Astrocyte of the spinal cord (primary cell): ENCODE results near the gene ASIC2.

ENCODE experiments used
- DNase-seq: peaks from one replicate; pipeline ENCODE4 v3.0.0; 2011; ENCODE audit warnings: low read depth, low spot score
- H3K4me3 ChIP-seq: 2 replicates; pipeline ENCODE4 v1.5.1; 2011; ENCODE audit warnings: low read depth, mild to moderate bottlenecking, low read length, moderate library complexity
- in situ Hi-C: cut with HindIII; loops from 2 replicates; pipeline ENCODE4 v1.10.0; 2017; ENCODE audit warnings: low sequenced_read_pairs
- TF ChIP-seq, protein P1 (sequence below): IDR thresholded peaks from 2 replicates; pipeline ENCODE4 v1.5.1; 2012; ENCODE audit warnings: low read depth, mild to moderate bottlenecking, low read length, inconsistent platforms

The ASIC2 gene

DNA sequence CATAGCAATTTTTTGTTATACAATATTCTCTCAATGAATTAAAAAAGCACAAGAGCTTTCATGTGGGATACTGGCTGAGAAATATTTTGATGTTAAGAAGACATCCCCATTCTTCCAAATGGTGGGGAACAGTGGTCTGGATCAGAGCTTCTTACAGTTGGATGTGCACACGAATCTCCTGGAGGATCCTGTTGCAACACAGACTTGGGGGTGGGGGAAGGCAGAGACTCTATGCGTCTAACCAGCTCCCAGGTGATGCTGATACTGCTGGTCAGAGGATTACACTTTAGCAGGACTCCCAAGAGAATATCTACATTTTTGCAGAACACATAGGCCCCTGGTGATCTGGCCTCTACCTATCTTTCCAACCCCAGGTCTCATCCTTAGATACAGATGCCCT, 193.2 kb downstream of the ASIC2 start:
- TF ChIP-seq, protein P1, sequence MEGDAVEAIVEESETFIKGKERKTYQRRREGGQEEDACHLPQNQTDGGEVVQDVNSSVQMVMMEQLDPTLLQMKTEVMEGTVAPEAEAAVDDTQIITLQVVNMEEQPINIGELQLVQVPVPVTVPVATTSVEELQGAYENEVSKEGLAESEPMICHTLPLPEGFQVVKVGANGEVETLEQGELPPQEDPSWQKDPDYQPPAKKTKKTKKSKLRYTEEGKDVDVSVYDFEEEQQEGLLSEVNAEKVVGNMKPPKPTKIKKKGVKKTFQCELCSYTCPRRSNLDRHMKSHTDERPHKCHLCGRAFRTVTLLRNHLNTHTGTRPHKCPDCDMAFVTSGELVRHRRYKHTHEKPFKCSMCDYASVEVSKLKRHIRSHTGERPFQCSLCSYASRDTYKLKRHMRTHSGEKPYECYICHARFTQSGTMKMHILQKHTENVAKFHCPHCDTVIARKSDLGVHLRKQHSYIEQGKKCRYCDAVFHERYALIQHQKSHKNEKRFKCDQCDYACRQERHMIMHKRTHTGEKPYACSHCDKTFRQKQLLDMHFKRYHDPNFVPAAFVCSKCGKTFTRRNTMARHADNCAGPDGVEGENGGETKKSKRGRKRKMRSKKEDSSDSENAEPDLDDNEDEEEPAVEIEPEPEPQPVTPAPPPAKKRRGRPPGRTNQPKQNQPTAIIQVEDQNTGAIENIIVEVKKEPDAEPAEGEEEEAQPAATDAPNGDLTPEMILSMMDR: no peak
- in situ Hi-C loops: no loop called here
- no peak for DNase-seq
- no peak overlapping the region for H3K4me3 ChIP-seq

DNA sequence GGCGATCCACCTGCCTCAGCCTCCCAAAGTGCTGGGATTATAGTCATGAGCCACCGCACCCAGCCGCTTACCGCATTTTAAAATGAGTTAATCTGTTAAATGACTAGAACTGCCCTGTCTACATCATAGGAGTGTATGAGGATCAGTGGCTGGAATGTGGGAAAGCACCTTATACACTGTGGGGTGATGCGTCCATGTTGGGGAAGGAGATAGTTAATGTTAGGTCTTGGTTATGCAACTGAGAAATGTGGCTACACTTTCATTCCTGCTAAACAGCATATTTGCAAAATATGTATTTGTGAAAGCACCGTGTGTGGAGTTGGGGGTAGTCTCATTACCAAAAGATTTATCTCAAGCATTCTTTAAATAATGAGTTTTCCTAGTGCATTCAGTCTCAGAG, 193.8 kb downstream of the ASIC2 start:
- no peak overlapping the region for H3K4me3 ChIP-seq
- in situ Hi-C loops: no loop called here
- TF ChIP-seq, protein P1: no peak
- no peak for DNase-seq

DNA sequence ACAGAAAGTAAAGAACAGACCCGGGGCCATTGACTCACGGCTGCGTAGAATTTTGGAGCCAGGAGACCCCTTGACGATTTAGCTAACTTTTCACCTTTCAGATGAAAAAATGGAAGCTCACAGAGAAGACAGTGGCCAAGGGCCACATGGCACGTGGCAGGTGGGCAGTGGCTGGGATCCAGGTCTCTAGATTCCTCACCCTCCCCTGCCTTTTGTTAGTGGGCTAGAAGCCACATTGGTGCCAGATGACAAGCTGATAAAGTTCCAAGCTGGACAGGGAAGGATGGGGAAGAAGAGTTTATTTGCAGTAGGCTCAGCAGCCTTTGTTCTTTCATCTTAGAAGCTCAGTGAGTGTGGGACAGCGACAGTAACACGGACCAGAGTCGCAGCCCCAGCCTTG, 195.7 kb downstream of the ASIC2 start:
- no peak for DNase-seq
- in situ Hi-C loops: no loop called here
- TF ChIP-seq, protein P1: no peak
- no peak overlapping the region for H3K4me3 ChIP-seq

DNA sequence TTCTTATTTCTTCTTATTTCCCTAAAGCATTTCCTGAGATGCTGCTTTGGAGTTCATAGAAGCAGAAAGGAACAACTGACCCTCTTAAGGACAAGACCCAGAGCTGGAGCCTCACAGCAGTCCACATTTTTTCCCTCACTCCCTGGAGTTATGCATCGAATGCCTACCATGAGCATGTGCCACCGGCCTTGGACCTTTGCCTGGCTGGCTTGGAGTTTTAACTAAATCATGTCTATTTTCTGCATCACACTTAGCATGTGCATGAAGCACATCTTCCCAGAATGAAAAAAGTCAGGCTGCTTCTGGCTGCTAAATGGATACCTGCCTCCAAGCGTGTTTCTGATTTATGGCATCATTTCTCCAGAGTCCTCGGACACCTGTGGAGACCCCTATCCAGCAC, 196.9 kb downstream of the ASIC2 start:
- in situ Hi-C loops: no loop called here
- no peak overlapping the region for H3K4me3 ChIP-seq
- TF ChIP-seq, protein P1: no peak
- DNase-seq: no peak

DNA sequence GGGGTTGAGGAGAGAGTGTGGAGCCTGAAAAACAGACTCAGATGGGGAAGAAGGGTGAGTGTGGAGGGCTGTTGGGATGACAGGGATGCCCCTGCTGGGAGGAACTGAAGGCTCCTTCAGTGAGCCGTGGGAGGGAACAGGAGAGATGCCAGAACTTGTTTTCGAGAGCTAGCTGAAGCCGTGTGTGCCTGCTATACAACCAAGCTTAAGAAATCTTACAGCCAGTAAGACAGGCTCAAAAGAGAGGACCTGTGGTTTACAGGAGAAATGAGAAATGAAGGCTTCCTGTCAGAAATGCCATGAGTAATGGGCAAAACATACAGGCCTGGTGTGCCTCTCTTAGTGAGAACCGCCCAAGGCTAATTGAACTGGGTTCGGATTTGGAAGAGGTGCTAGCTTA, 201.8 kb downstream of the ASIC2 start:
- in situ Hi-C loops: no loop called here
- TF ChIP-seq, protein P1: no peak

DNA sequence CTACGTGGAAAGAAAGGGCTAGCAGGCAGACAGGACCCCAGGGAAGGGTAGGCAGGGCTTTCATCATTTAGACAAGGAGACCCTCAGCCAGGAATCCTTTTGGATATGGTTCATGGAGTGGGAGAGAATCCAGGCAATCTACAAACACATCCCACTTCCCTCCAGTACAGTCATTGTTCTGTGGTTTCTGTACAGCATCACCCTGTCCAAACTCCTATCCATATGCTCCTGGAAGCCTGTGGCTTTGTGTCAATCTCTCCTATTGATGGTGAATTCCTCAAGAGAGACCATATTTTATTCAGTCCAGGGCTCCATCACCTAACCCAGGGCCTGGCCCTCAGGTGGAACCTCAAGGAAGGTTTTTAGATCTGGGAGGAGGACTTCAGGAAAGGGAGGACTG, 202.3 kb downstream of the ASIC2 start:
- in situ Hi-C loops: no loop called here
- no peak for DNase-seq

More for the DNA sequence above, 201.8 kb downstream of the ASIC2 start:
- DNase-seq: no peak
- no peak overlapping the region for H3K4me3 ChIP-seq

More for the DNA sequence above, 202.3 kb downstream of the ASIC2 start:
- TF ChIP-seq, protein P1: no peak
- H3K4me3 ChIP-seq: no peak overlapping the region
